SK-N-SH (cell line): ENCODE data around the gene BLTP1. TPM values are rescaled to one million over a fixed set of nuclear protein-coding genes. Genes with fewer than 3 reads are reported as not detected.

Experiments used
- CTCF ChIA-PET: fragments of 300-600, 350-600 bp; formaldehyde crosslinking; extraction: SDS; loops from one replicate; lab custom pipeline; 2021; lab: Yijun Ruan, JAX
- POLR2A ChIA-PET: fragments of 350-600 bp; sonication (Branson Sonifier 250); formaldehyde crosslinking; extraction: SDS; loops from one replicate; lab custom pipeline; 2020; ENCODE audit warnings: antibody characterized with exemption, inconsistent platforms; lab: Yijun Ruan, JAX
- DNase-seq: peaks from one replicate; pipeline ENCODE4 v3.0.0; 2012
- H2AFZ ChIP-seq: fragments of 200-600 bp; sonication (generic); 2 replicates; pipeline ENCODE4 v1.8.1; 2016; ENCODE audit warnings: antibody characterized with exemption, mild to moderate bottlenecking, low read depth
- H3F3A ChIP-seq: fragments of 200-600 bp; sonication (generic); replicated peaks from 2 replicates; pipeline ENCODE3; 2016; ENCODE audit warnings: antibody characterized with exemption, mild to moderate bottlenecking; ENCODE audit not compliant: insufficient read depth
- H3K27ac ChIP-seq, 2 experiments: fragments of 200-500 bp in 1 of 2; fragments of 200-600 bp in 1 of 2; sonication (Bioruptor generic) in 1 of 2; sonication (generic), shearing (Covaris generic) in 1 of 2; 2 replicates each; pipeline versions ENCODE4 v1.5.1 to v1.6.1; 2014 to 2016; ENCODE audit warnings: low read depth in 2 of 2, inconsistent platforms in 1 of 2, low read length in 1 of 2, mild to moderate bottlenecking in 1 of 2, mixed read lengths in 1 of 2
- H3K27me3 ChIP-seq: fragments of 200-600 bp; sonication (generic), shearing (Covaris generic); 2 replicates; pipeline ENCODE4 v1.6.1; 2016; ENCODE audit warnings: mixed run types; ENCODE audit not compliant: insufficient read depth
- H3K36me3 ChIP-seq, 2 experiments: fragments of 200-500 bp in 1 of 2; fragments of 200-600 bp in 1 of 2; sonication (Bioruptor generic) in 1 of 2; sonication (generic) in 1 of 2; replicated peaks in 1 of 2; 2 replicates each; pipeline versions ENCODE3 to v1.5.1; 2014 to 2016; ENCODE audit warnings: low read length in 1 of 2, mild to moderate bottlenecking in 1 of 2; ENCODE audit not compliant: insufficient read depth in 2 of 2, control insufficient read depth in 1 of 2
- H3K4me1 ChIP-seq, 2 experiments: fragments of 200-500 bp in 1 of 2; fragments of 200-600 bp in 1 of 2; sonication (Bioruptor generic) in 1 of 2; sonication (generic), shearing (Covaris generic) in 1 of 2; 2 replicates each; pipeline versions ENCODE4 v1.5.1 to v1.6.1; 2014 to 2016; ENCODE audit warnings: low read depth in 1 of 2, low read length in 1 of 2, mixed run types in 1 of 2; ENCODE audit not compliant: insufficient read depth in 2 of 2, control insufficient read depth in 1 of 2
- H3K4me2 ChIP-seq: fragments of 200-600 bp; sonication (generic), shearing (Covaris generic); 2 replicates; pipeline ENCODE4 v1.6.1; 2017; ENCODE audit warnings: mixed run types
- H3K4me3 ChIP-seq, 2 experiments: fragments of 200-500 bp in 1 of 2; fragments of 200-600 bp in 1 of 2; sonication (Bioruptor generic) in 1 of 2; sonication (generic), shearing (Covaris generic) in 1 of 2; 2 replicates each; pipeline versions ENCODE4 v1.5.1 to v1.8.1; 2014 to 2016; ENCODE audit warnings: low read depth in 2 of 2, inconsistent platforms in 1 of 2, low read length in 1 of 2, mild to moderate bottlenecking in 1 of 2, mixed read lengths in 1 of 2, moderate library complexity in 1 of 2
- H3K79me2 ChIP-seq: fragments of 200-600 bp; sonication (generic); 2 replicates; pipeline ENCODE4 v1.8.1; 2017; ENCODE audit warnings: mild to moderate bottlenecking; ENCODE audit not compliant: insufficient read depth
- H3K9ac ChIP-seq: fragments of 200-600 bp; sonication (generic); 2 replicates; pipeline ENCODE4 v1.6.1; 2017; ENCODE audit warnings: mixed run types
- H3K9me2 ChIP-seq: fragments of 200-600 bp; sonication (generic); 2 replicates; pipeline ENCODE4 v1.6.1; 2017; ENCODE audit warnings: mixed run types
- H3K9me3 ChIP-seq: fragments of 200-600 bp; sonication (generic); 2 replicates; pipeline ENCODE4 v1.6.1; 2017; ENCODE audit warnings: mixed run types, mild to moderate bottlenecking, moderate library complexity
- H4K20me1 ChIP-seq: fragments of 200-600 bp; sonication (generic); 2 replicates; pipeline ENCODE4 v1.6.1; 2017; ENCODE audit warnings: mild to moderate bottlenecking, mixed run types; ENCODE audit not compliant: insufficient read depth
- CTCF ChIP-seq: fragments of 200-600 bp; sonication (generic); IDR thresholded peaks from 2 replicates; pipeline ENCODE4 v1.6.1; 2017; ENCODE audit warnings: antibody characterized with exemption, mild to moderate bottlenecking, moderate library complexity
- FOXM1 ChIP-seq: IDR thresholded peaks from 2 replicates; pipeline ENCODE4 v1.4.0; 2012; ENCODE audit warnings: low read depth, mild to moderate bottlenecking
- GATA2 ChIP-seq: sonication (generic); formaldehyde crosslinking; IDR thresholded peaks from 2 replicates; pipeline ENCODE4 v1.5.0; 2020; ENCODE audit warnings: mild to moderate bottlenecking, missing genetic modification reagents
- JUND ChIP-seq: IDR thresholded peaks from 2 replicates; pipeline ENCODE4 v1.4.0; 2012
- MEF2A ChIP-seq: IDR thresholded peaks from 2 replicates; pipeline ENCODE4 v1.4.0; 2012; ENCODE audit warnings: low read depth, borderline replicate concordance
- NFIC ChIP-seq: IDR thresholded peaks from 2 replicates; pipeline ENCODE4 v1.4.0; 2012; ENCODE audit warnings: borderline replicate concordance
- NRF1 ChIP-seq: IDR thresholded peaks from 2 replicates; pipeline ENCODE4 v1.6.1; 2012; ENCODE audit warnings: low read depth, mild to moderate bottlenecking, low read length
- PBX3 ChIP-seq: IDR thresholded peaks from 2 replicates; pipeline ENCODE4; 2012
- POLR2AphosphoS5 ChIP-seq: IDR thresholded peaks from 2 replicates; pipeline ENCODE4 v1.6.1; 2012; ENCODE audit warnings: low read depth, low read length
- RCOR1 ChIP-seq: fragments of 150-350 bp; IDR thresholded peaks from 2 replicates; pipeline ENCODE4 v1.6.1; 2017; ENCODE audit warnings: antibody characterized with exemption, low read length
- REST ChIP-seq: IDR thresholded peaks from 2 replicates; pipeline ENCODE4 v1.6.1; 2012; ENCODE audit warnings: mild to moderate bottlenecking, low read depth, low read length, moderate library complexity
- RXRA ChIP-seq: IDR thresholded peaks from 2 replicates; pipeline ENCODE4 v1.4.0; 2012; ENCODE audit warnings: low read depth, mild to moderate bottlenecking, borderline replicate concordance
- SMC3 ChIP-seq: IDR thresholded peaks from 2 replicates; pipeline ENCODE4 v1.6.1; 2012; ENCODE audit warnings: low read depth, low read length, improper control_type of control experiment
- USF2 ChIP-seq: fragments of 150-350 bp; IDR thresholded peaks from 2 replicates; pipeline ENCODE4 v1.6.1; 2017; ENCODE audit warnings: antibody characterized with exemption, low read length, low read depth, borderline replicate concordance
- WGBS: methylation state at CpG from one replicate; pipeline ENCODE4 v1.1.6; 2017; ENCODE audit warnings: low lambda C conversion rate; 5-methylcytosine and 5-hydroxymethylcytosine counted together
- polyA plus RNA-seq, 3 experiments: library from polyadenylated mRNA; depleted of rRNA; stranded (reverse); fragments of >200 nt; gene quantifications; 2 replicates each; pipeline ENCODE4 v1.2.3, GENCODE V29; 2012
- TF ChIP-seq, protein P1 (sequence below): IDR thresholded peaks from 2 replicates; pipeline ENCODE4 v1.4.0; 2012; ENCODE audit warnings: low read depth, borderline replicate concordance
- TF ChIP-seq, protein P2 (sequence below): IDR thresholded peaks from 2 replicates; pipeline ENCODE4 v1.4.0; 2012; ENCODE audit warnings: low read depth

BLTP1 gene
- polyA plus RNA-seq, 1 of the 3 experiments (the other 2 are of a cell fraction), result 13.1 TPM

DNA sequence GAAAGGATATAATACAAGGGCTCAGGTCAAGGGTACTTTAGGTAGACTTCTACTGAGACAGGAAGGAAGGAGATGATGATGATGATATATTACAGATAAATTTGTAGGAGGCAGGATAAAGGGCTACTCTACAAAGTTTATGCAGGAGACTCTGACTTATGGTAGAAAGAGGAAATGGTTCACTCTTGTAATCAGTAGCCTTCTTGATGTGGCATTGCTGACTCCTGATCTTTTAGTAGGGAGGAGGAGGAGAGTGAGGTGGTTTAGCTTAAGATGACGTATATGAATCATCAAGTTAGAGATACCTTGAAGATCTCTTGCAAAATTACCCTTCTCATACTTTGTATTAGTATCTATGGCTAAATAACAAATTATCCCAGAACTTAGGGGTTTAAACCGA, 4.7 kb downstream of the BLTP1 start:
- CTCF ChIA-PET, result no interaction called here
- peaks cover 75% of the 10 kb centered on the region for H3K79me2 ChIP-seq
- WGBS, result 100% methylated on average over 2 of the region's 2 CpGs

GRCh38 chr4:122163301-122163700, 11.2 kb downstream of the BLTP1 start:
- no peak overlapping the region for H3K27ac ChIP-seq
- H3K9me2 ChIP-seq, result no peaks in the 10 kb centered on the region
- H3K9me3 ChIP-seq, result no peaks in the 10 kb centered on the region
- no peak for DNase-seq
- no peaks in the 10 kb centered on the region for H3F3A ChIP-seq
- H3K27me3 ChIP-seq, result no peaks in the 10 kb centered on the region
- H3K36me3 ChIP-seq, result peaks cover 0 to 4% of the 10 kb centered on the region in 2 experiments
- no peaks in the 10 kb centered on the region; a peak in 1 of 4 replicates for H3K4me1 ChIP-seq
- TF ChIP-seq MEF2A, result no peak
- TF ChIP-seq RXRA, result no peak
- no peak for TF ChIP-seq GATA2 (CRISPR knock-in tag)
- TF ChIP-seq SMC3, result no peak
- no peak for TF ChIP-seq NFIC
- TF ChIP-seq REST, result no peak
- TF ChIP-seq RCOR1, result no peak
- TF ChIP-seq PBX3, result no peak
- TF ChIP-seq FOXM1, result no peak
- no peak for TF ChIP-seq NRF1
- TF ChIP-seq POLR2AphosphoS5, result no peak
- no peak for TF ChIP-seq JUND
- TF ChIP-seq, protein P1, sequence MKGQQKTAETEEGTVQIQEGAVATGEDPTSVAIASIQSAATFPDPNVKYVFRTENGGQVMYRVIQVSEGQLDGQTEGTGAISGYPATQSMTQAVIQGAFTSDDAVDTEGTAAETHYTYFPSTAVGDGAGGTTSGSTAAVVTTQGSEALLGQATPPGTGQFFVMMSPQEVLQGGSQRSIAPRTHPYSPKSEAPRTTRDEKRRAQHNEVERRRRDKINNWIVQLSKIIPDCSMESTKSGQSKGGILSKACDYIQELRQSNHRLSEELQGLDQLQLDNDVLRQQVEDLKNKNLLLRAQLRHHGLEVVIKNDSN, result no peak
- TF ChIP-seq, protein P2, sequence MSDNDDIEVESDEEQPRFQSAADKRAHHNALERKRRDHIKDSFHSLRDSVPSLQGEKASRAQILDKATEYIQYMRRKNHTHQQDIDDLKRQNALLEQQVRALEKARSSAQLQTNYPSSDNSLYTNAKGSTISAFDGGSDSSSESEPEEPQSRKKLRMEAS, result no peak
- no peak for TF ChIP-seq USF2
- POLR2A ChIA-PET, result no interaction called here
- no peak overlapping the region for H3K4me3 ChIP-seq
- H3K79me2 ChIP-seq, result peaks cover 60% of the 10 kb centered on the region
- H2AFZ ChIP-seq, result no peak overlapping the region
- H3K9ac ChIP-seq, result no peak overlapping the region
- 95% methylated on average over 2 of the region's 3 CpGs for WGBS
- CTCF ChIA-PET, result no interaction called here
- H4K20me1 ChIP-seq, result peaks cover 17% of the 10 kb centered on the region; the same call in 1 of the 2 replicates
- H3K4me2 ChIP-seq, result no peak overlapping the region

More for the DNA sequence above, 4.7 kb downstream of the BLTP1 start:
- Histone ChIP-seq H3K36me3 (peaks cover 11 to 16% of the 10 kb centered on the region in 2 experiments), H3K4me2 (no peak overlapping the region), H3K4me3 (no peak overlapping the region), H4K20me1 (peaks cover 9% of the 10 kb centered on the region; the same call in 1 of the 2 replicates), H3K27ac (no peak overlapping the region), H2AFZ (no peak overlapping the region), H3K4me1 (peaks cover 3 to 6% of the 10 kb centered on the region in 2 experiments; a peak in 3 of 4 replicates), H3K27me3 (no peaks in the 10 kb centered on the region), H3F3A (no peaks in the 10 kb centered on the region), H3K9me2 (no peaks in the 10 kb centered on the region), H3K9me3 (no peaks in the 10 kb centered on the region), H3K9ac (no peak overlapping the region)
- DNase-seq, result no peak
- POLR2A ChIA-PET, result no interaction called here
- no peak for TF ChIP-seq CTCF
- TF ChIP-seq FOXM1, result no peak
